SW 1271 (cell line): ENCODE data around the gene ALKBH5.
"Not testable (repeated sequence)": the region's sequence is repeated elsewhere in the genome, so short reads cannot be mapped to it uniquely, and the experiment has no call there.

Experiments used
- DNase-seq, 2 experiments: peaks; one replicate each; lab custom pipeline; 2025; lab: John Stamatoyannopoulos, UW

ALKBH5 gene

DNA sequence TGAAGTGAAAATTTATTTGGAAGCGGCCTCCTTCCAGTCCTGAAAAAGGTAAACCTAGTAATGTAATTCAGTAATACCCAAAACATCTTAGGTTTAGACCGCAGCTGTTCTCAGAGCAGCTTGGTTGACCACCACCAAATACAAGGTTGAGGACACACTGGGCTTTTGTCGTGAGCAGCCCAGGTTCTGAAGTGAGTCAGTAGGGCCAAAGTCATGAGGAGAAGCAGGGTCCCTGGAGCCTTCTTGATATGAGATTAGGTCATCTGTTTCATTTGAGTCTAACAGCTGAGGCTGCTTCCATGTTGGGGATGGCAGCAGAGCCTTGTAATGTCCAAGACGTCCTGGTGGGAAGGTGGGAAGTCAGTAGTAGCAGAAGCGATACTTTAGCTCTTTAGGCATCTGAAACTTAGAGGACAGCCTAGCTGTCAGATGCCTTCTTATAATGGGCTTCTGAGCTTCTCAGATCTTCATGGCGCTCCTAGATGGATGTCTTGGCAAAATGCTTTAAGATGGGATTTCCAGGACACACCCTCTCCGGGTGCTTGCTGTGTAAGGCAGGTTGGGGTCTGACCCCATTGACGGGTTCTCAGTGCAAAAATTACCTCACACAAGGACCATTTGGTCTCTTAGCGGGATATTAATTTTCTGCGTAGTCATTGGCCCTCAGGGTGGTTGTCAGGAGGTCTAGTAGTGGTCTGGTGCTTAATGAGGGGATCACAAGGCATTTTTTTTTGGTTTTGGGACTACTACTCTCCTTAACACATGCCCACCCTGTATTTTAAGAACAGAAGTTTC is 2.4 kb downstream of the ALKBH5 start:
- no peak for DNase-seq

DNA sequence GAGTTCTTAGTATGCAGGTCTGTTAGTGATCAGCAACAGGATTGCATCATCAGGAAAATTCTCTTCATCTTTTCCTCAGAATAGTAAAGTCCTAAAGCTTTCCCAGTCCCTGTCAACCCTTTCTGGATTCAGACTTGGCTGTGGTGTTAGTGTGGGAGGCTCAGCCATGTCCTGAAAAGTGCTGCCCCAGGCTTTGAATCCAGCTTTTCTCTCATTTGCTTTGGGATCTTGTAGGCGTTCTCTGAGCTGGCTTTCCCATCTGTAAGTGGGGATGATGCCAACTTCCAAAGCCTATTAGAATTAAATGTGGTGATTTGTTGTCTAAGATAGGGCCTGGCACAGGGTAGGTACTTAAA is 3.0 kb downstream of the ALKBH5 start:
- no peak for DNase-seq

- DNase-seq: no peak
Measured at GRCh38 chr17:18187226-18187625, 3.6 kb downstream of the ALKBH5 start.

- DNase-seq: no peak
Measured at GRCh38 chr17:18187821-18188761, 4.5 kb downstream of the ALKBH5 start.

GRCh38 chr17:18190628-18191235 is 7.1 kb downstream of the ALKBH5 start:
- DNase-seq: no peak

DNA sequence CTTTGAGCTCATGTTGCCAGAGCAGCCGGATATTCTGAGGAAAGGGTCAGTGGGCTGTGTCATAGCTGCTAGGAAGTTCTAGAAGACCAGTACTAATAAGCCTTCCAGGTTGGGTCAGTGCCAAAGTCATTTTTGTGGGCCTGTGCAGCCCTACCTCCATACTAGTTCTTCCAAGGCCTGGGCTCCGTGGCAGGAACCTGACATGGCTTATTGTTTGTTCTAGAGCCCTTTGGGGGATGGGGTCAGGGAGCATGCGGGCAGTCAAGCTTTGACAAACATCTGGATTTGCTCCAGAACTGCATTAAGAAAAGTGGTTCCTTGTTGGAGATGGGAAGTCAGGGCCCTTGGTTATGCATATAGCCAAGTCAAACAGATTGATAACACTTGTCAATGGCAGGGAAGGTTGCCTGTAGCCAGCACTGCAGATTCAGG is 7.6 kb downstream of the ALKBH5 start:
- DNase-seq: no peak

DNA sequence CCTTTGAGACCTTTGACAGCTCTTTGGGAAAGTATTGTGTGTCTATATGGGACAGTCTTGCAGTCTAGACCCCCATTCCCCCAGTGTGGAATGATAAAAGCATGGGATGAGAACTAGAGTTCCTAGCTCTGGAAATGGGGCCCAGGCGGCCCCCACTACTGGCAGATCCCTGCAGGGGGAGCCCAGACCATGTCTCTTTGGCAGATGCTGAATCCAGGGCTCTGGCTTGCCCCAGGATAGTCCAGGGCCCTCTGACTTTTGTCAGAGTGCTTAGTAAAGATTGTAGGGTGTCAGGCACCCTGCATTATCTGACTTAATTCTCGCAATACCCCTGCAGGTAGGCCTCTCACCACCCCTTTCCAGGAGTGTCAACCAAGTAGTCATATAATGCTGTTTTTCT is 8.3 kb downstream of the ALKBH5 start:
- no peak for DNase-seq

GRCh38 chr17:18194394-18194793 is 10.8 kb downstream of the ALKBH5 start:
- no peak for DNase-seq

DNA sequence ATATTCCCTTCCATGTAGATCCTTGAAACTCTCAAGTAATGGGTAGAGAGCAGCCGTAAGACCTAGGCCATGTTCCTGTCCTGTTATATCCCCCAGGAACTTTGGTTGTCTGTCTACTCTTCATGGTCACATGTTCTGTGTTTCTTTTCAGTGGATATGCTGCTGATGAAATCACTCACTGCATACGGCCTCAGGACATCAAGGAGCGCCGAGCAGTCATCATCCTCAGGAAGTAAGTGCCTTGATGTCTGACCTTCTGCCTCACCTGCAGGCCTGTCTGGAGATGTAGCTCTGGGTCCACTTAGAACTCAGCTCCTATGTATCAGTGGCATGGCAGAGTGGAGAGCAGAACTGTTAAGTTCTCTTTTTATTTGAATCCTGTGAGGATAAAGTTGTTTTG is 11.2 kb downstream of the ALKBH5 start:
- DNase-seq: no peak

DNA sequence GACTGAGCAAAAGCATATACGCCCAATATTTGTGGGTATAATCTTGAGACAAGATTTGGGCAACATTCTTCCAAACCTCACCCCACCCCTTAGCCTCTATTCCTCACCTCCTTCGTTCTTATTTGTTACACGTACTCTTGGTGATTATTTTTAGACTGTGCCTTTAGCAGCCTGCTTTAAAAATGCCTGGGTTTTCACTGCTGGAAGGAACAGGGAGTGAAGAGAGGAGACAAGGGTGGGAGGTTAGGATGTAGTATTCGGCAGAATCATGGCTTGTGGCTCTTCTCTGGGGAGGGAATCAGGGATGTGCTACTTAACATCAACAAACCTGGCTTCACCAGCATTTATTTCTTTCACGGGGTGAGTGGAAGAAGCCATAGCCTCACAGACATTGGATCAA is 11.6 kb downstream of the ALKBH5 start:
- DNase-seq: no peak

DNA sequence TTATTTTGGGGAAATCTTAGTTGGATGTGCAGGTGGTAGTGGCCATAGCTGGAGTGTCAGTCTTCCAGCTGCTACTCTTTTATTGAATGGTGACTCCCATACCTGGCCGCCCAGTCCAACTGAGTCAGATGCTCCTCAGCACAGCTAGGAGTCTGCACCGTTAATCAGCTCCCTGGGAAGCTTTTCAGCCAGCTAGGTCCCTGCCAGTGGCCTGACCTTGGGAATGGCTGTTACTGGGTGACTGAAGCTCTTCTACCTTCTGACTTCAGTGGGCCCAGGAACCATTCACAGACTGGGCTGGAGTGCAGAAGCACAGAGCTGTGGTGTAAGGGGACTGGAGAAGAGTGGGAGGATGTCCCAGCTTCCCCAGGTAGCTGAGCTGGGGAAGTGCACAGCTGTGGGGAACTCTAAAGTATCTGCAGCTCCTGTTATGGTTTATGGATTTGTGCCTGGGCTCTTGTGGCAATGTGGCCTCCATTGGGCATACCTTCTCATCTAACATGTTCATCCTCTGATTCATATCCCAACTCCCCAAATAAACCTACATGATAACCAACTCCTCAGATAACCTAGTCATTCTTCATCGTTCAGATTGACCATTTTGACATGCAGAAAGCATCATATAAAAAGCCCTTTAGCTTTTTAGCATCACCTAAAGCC is 14.0 kb downstream of the ALKBH5 start:
- DNase-seq: no peak

GRCh38 chr17:18198530-18198929 is 14.9 kb downstream of the ALKBH5 start:
- no peak for DNase-seq

GRCh38 chr17:18201108-18201507 is 17.5 kb downstream of the ALKBH5 start:
- DNase-seq: no peak

DNA sequence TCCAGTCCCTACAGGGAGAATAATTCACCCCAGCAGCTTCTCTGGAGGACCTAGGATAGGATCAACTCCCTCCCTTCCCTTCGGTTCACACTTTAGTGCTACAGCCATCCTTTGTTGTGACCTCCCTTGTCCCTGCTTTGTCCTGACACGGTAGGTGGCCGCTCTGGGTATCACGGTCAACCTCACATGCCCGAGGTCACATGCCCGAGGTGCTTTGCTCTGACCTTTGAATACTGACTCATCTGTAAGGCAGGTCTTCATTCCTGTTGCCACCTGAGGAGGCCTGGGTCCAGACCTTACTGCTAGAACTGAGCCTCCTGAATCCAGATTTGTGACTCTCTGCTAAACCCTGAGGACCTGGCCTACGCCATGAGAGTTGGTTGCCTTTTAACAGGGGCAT is 19.7 kb downstream of the ALKBH5 start:
- DNase-seq: no peak

DNA sequence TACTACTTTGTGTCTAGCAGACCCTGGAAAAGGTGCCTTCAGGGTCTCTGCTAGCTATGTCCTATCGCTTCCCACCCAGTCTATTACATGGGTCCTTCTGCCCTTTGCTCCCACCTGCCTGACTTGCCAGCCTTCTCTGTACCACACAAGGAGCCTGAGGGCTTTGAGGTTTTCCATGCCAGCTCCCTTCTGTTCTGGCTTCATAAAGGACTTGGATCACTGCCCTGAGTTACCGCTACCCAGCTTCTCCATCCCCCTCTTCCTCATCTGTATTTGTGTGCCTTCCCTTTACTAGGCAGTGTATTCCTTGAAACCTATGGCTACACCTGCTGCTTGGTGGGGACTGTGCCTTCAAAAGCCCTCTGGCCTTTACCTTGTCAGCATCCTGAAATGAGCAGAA is 22.2 kb downstream of the ALKBH5 start:
- DNase-seq: no peak

DNA sequence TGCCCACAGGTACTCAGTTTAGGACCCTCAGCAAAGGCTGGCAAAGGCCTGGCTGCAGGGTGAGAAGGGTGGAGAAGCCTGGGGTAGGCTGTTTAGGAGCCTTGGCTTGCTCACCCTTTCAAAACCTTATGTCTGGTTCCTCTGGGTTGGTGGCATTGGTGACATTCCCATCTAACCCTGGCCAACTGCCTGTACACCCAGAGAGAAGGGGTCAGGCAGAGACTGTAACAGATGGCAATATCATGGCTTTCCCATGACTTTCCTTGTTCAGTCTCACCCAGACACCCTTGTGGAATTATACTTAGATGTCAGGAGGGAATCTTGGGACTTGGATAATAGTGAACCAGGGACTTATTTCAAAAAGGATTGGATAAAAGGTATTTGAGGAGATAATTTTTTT is 23.3 kb downstream of the ALKBH5 start:
- DNase-seq: no peak

GRCh38 chr17:18208092-18208491 is 24.5 kb downstream of the ALKBH5 start:
- DNase-seq: no peak

- no peak for DNase-seq
Measured at GRCh38 chr17:18213666-18214270, 30.1 kb downstream of the ALKBH5 start.

GRCh38 chr17:18216906-18217305 is 33.3 kb downstream of the ALKBH5 start:
- DNase-seq: not testable (repeated sequence)

DNA sequence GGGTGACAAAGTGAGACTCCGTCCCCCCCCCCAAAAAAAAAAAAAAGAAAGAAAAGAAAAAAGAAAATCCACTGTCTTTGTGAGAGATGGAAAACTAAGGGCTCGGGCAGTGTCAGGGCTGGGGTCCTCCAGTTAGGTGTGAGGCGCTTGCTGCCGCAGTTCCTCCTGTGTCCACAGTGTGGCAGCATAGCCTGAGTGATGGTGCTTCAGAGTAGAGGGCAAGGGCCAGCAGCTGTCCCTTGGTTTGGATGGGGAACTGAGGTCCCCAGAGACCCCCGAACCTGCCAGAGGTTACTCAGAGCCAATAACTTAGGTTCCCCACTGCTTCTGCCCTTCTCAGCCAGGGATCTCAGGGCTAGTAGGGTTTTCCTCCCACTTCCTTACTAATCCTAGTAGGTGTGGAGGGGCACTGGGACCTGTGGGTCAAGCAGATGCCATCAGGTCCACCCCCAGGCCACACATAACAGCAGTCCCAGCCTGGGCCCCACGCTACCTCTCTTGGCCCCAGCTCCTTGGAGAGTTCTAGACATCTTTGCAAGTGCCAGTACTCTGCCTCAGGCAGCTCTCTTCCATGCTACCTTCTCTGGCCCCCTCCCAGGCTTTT is 33.9 kb downstream of the ALKBH5 start:
- peak; percentile 35 to 66 for DNase-seq

GRCh38 chr17:18218756-18219415 is 35.3 kb downstream of the ALKBH5 start:
- no peak for DNase-seq
